Measurements from ENCODE around the gene MFSD6L.

Gene MFSD6L

GRCh38 chr17:8785547-8786413 is 13.4 kb downstream of the MFSD6L start:
- Mint-ChIP-seq H3K4me1 (no peaks in the 10 kb centered on the region), H3K27me3 (no peaks in the 10 kb centered on the region), H3K36me3 (no peaks in the 10 kb centered on the region), H3K4me3 (no peak overlapping the region), H3K9me3 (no peaks in the 10 kb centered on the region), H3K27ac (no peak overlapping the region)

- H3K4me1 Mint-ChIP-seq, result no peaks in the 10 kb centered on the region
- H3K27me3 Mint-ChIP-seq, result peaks cover 2% of the 10 kb centered on the region
- H3K36me3 Mint-ChIP-seq, result no peaks in the 10 kb centered on the region
- no peaks in the 10 kb centered on the region for H3K9me3 Mint-ChIP-seq
- no peak overlapping the region for H3K27ac Mint-ChIP-seq
- H3K4me3 Mint-ChIP-seq, result no peak overlapping the region
Observed at GRCh38 chr17:8782176-8782575, 17.0 kb downstream of the MFSD6L start.

DNA sequence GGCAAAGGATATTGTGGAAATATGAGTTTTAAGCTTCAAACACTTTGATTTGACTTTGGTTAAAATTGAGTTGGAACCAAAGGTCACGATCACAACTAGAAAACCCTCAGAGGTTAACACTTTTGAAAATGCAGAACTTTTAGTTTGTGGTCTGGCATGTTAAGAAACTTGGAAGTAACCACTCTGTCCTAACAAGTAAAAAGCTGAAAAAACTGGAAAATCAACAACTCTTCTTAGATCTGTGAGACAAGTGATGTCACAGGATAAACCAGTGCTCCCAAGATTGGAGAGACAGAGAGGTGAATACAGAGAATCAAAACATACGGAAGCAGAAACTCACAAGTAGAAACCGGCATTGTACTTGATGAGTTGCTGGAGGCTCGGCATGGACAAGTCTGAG is 17.4 kb downstream of the MFSD6L start:
- no peaks in the 10 kb centered on the region for H3K36me3 Mint-ChIP-seq
- no peak overlapping the region for H3K4me3 Mint-ChIP-seq
- H3K9me3 Mint-ChIP-seq, result no peaks in the 10 kb centered on the region
- no peak overlapping the region for H3K27ac Mint-ChIP-seq
- peaks cover 4% of the 10 kb centered on the region for H3K27me3 Mint-ChIP-seq
- H3K4me1 Mint-ChIP-seq, result no peaks in the 10 kb centered on the region

DNA sequence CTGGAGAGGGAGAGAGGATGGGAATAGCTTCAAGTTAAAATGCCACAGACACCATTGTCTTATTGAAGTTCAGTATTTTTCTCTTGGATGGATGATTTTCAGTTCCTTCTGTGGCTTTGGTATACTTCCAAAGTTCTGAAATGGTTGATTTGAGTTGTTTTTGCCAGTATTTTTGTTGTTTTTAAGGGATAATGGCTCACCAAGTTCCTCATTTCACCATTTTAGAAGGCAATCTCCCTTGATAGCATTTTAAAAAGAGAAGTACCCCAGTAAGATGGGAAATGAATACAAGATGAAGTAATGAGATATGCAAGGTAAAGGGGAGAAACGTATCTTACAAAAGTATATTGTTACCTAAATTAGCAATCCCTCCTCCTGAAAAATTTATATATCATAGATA is 22.3 kb downstream of the MFSD6L start:
- H3K27ac Mint-ChIP-seq, result no peak overlapping the region
- H3K4me1 Mint-ChIP-seq, result no peaks in the 10 kb centered on the region
- no peak overlapping the region for H3K4me3 Mint-ChIP-seq
- H3K36me3 Mint-ChIP-seq, result peaks cover 8% of the 10 kb centered on the region
- peaks cover 18% of the 10 kb centered on the region for H3K27me3 Mint-ChIP-seq
- H3K9me3 Mint-ChIP-seq, result peaks cover 12% of the 10 kb centered on the region

GRCh38 chr17:8776248-8776647 is 22.9 kb downstream of the MFSD6L start:
- no peak overlapping the region for H3K4me3 Mint-ChIP-seq
- peaks cover 18% of the 10 kb centered on the region for H3K27me3 Mint-ChIP-seq
- H3K36me3 Mint-ChIP-seq, result peaks cover 8% of the 10 kb centered on the region
- no peak overlapping the region for H3K27ac Mint-ChIP-seq
- H3K4me1 Mint-ChIP-seq, result no peaks in the 10 kb centered on the region
- H3K9me3 Mint-ChIP-seq, result peaks cover 12% of the 10 kb centered on the region

DNA sequence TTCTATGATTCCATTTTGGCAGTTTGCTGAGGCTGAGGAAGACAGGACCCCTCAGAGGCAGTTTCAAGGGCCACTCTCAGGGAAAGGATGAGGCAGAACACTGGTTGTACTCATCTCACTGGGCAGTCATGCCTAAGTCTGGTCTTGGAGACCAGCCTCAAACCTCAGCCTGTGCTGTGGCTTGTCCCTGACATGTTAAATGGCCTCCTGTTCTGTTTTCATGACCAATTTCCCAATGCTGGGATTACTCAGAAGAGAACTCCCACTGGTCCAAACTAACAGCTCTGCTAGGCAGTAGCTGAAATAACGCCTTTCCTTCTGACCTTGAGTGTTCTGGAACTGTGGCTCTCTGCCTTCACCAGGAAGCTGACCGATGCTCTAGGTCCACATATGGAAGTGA is 32.4 kb downstream of the MFSD6L start:
- H3K4me3 Mint-ChIP-seq, result no peak overlapping the region
- no peaks in the 10 kb centered on the region for H3K9me3 Mint-ChIP-seq
- H3K4me1 Mint-ChIP-seq, result no peaks in the 10 kb centered on the region
- no peaks in the 10 kb centered on the region for H3K27me3 Mint-ChIP-seq
- H3K27ac Mint-ChIP-seq, result no peak overlapping the region
- no peaks in the 10 kb centered on the region for H3K36me3 Mint-ChIP-seq

DNA sequence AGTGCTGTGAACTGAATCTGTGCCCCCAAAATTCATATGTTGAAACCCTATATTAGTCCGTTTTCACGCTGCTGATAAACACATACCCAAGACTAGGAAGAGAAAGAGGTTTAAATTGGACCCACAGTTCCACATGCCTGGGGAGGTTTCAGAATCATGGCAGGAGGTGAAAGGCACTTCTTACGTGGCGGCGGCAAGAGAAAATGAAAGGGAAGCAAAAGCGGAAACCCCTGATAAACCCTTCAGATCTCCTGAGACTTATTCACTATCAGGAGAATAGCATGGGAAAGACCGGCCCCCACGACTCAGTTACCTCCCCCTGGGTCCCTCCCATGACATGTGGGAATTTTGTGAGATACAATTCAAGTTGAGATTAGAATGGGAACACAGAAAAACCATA is 37.2 kb downstream of the MFSD6L start:
- Mint-ChIP-seq H3K36me3 (peaks cover 1% of the 10 kb centered on the region), H3K4me1 (no peaks in the 10 kb centered on the region), H3K4me3 (no peak overlapping the region), H3K9me3 (no peaks in the 10 kb centered on the region), H3K27ac (no peak overlapping the region), H3K27me3 (peaks cover 1% of the 10 kb centered on the region)

- Mint-ChIP-seq H3K36me3 (peaks cover 1% of the 10 kb centered on the region), H3K9me3 (no peaks in the 10 kb centered on the region), H3K27me3 (peaks cover 1% of the 10 kb centered on the region), H3K27ac (no peak within 1 kb of the TSS), H3K4me1 (no peaks in the 10 kb centered on the region), H3K4me3 (no peak within 1 kb of the TSS)
Observed at GRCh38 chr17:8758137-8758596, 41.0 kb downstream of the MFSD6L start, which contains the start of gene SPDYE4. Gene SPDYE4, minus strand, starts transcription at chr17:8758546. Its CDS starts 164 bp downstream, at chr17:8758382.

- Mint-ChIP-seq H3K9me3 (no peaks in the 10 kb centered on the region), H3K36me3 (peaks cover 1% of the 10 kb centered on the region), H3K27me3 (peaks cover 1% of the 10 kb centered on the region), H3K4me1 (no peaks in the 10 kb centered on the region), H3K4me3 (no peak overlapping the region), H3K27ac (no peak overlapping the region)
Observed at GRCh38 chr17:8757189-8757588, 42.0 kb downstream of the MFSD6L start.

DNA sequence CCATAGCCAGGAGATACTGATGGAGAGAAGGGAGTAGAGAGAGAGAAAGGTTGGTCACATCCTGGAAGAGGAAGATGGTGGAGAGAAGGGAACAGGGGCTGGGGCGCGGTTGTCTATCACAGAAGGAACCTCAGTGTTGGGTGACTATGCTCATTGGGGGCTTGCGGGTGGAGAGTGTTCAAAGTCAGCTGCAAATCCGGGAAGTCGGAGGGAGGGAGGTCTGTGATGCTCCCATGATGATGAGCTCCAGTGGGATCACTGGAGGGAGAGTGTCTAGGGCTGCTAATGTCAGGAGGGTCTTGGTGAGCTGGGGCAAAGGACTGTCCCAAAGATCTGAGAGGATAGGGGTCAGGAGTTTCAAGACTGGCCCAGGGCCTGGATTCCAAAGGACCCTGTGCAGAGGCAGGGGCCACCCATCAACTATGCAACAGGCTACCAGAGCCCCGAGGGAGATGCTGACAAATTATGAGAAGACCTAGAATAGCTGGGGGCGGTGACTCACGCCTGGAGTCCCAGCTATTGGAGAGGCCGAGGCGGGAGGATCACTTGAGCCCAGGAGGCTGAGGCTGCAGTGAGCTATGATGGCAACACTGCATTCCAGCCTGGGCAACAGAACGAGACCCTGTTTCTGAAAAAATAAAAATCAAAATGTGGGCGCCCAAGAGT is 43.4 kb downstream of the MFSD6L start:
- H3K27ac Mint-ChIP-seq, result peak overlapping the region; percentile 70
- no peaks in the 10 kb centered on the region for H3K4me1 Mint-ChIP-seq
- no peak overlapping the region for H3K4me3 Mint-ChIP-seq
- no peaks in the 10 kb centered on the region for H3K27me3 Mint-ChIP-seq
- no peaks in the 10 kb centered on the region for H3K9me3 Mint-ChIP-seq
- H3K36me3 Mint-ChIP-seq, result no peaks in the 10 kb centered on the region

DNA sequence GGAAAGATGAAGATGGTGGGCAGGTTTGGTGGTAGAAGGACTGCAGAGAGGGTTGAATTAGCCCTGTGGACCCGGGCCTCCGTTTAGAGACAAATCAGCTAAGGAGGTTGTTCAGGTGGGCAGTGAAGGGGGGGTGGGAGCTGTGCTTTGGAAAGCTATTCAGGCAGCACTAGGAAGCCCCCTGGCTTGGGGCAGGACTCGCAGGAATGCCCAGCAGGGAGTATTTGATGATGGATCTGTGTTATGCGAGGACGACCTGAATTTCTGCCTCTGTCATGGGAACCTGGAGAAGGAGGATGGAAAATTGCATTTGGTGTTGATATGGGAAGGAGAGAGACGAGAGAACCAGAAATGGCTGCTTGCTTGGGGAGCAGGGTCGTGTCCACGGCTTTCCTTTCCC is 44.3 kb downstream of the MFSD6L start:
- no peaks in the 10 kb centered on the region for H3K9me3 Mint-ChIP-seq
- H3K36me3 Mint-ChIP-seq, result no peaks in the 10 kb centered on the region
- H3K4me3 Mint-ChIP-seq, result no peak overlapping the region
- H3K27ac Mint-ChIP-seq, result no peak overlapping the region
- H3K4me1 Mint-ChIP-seq, result no peaks in the 10 kb centered on the region
- H3K27me3 Mint-ChIP-seq, result no peaks in the 10 kb centered on the region

DNA sequence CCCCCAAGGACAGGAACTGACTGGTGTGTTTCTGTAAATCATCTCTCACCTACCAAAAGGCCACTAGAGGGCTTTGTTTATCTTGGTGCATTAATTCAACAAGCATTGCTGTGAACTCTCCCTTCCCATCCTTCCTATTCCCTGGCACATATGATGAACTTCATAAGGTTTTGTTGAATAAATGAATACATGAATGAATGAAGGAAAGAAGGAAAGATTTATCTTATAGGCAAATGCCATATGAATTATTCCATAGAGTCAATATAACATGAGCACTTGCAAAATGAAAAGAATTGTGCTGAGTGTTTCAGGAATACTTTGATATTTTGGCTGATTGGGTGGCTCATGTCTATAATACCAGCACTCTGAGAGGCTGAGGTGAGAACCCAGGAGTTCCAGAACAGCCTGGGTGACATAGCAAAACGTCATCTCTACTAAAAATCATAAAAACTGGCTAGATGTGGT is 45.2 kb downstream of the MFSD6L start:
- no peaks in the 10 kb centered on the region for H3K36me3 Mint-ChIP-seq
- no peaks in the 10 kb centered on the region for H3K27me3 Mint-ChIP-seq
- H3K4me1 Mint-ChIP-seq, result no peaks in the 10 kb centered on the region
- H3K4me3 Mint-ChIP-seq, result no peak overlapping the region
- H3K9me3 Mint-ChIP-seq, result no peaks in the 10 kb centered on the region
- H3K27ac Mint-ChIP-seq, result no peak overlapping the region

DNA sequence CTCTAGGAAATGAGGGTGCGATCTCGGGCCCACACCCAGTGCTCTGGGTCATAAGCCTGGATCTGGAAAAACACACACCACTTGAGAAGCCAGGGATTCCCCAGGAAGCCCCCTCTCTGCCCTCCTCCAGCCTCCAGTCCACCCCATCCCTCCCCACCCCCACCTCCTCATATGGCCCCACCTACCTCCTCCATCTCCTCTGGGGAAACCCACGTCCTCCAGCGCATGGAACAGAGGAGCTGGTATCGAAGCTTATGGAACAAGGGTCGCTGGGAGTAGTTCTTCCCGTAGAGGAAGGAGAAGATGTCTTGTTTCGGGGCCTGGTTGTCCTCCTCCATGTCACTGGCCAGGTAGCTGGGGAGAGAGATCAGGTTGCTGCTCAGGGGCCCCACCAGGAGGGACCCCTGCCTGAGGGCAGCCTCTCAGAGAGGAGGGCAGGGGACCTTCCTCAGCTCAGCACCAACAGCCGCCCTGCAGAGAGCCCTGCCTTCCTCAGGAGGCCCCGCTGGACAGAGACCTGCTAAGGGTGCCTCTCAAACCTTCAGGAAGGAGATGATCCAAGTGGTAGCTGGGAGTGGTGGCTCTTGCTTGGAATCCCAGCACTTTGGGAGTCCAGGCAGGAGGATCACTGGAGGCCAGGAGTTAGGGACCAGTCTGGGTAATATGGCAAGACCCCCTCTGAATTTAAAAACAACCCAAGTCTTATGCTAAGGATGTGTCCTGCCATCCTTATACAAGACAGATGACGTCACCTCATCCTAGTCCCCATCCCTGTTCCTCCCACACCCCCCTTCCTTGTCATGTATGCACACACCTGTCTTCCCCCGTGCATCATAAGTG is 45.8 kb downstream of the MFSD6L start:
- no peaks in the 10 kb centered on the region for H3K36me3 Mint-ChIP-seq
- no peak overlapping the region for H3K4me3 Mint-ChIP-seq
- peaks cover 2% of the 10 kb centered on the region for H3K4me1 Mint-ChIP-seq
- H3K27me3 Mint-ChIP-seq, result no peaks in the 10 kb centered on the region
- H3K27ac Mint-ChIP-seq, result no peak overlapping the region
- no peaks in the 10 kb centered on the region for H3K9me3 Mint-ChIP-seq

GRCh38 chr17:8749616-8750015 is 49.5 kb downstream of the MFSD6L start:
- no peak overlapping the region for H3K27ac Mint-ChIP-seq
- H3K4me3 Mint-ChIP-seq, result no peak overlapping the region
- H3K36me3 Mint-ChIP-seq, result no peaks in the 10 kb centered on the region
- no peaks in the 10 kb centered on the region for H3K9me3 Mint-ChIP-seq
- no peaks in the 10 kb centered on the region for H3K27me3 Mint-ChIP-seq
- peaks cover 22% of the 10 kb centered on the region for H3K4me1 Mint-ChIP-seq

- Mint-ChIP-seq H3K27ac (no peak overlapping the region), H3K9me3 (no peaks in the 10 kb centered on the region), H3K27me3 (no peaks in the 10 kb centered on the region), H3K36me3 (no peaks in the 10 kb centered on the region), H3K4me1 (peaks cover 22% of the 10 kb centered on the region), H3K4me3 (no peak overlapping the region)
Observed at GRCh38 chr17:8747742-8748141, 51.4 kb downstream of the MFSD6L start.

Data from activated naive CD4-positive, alpha-beta T cell treated with anti-CD3 and anti-CD28 coated beads, Interleukin-2, amount 50 U/mL, for 24 hours (primary cell).